AG09309 (cell line): Measurements from ENCODE around the gene PIGV.

ENCODE experiments used
- DNase-seq: peaks from one replicate; pipeline ENCODE4 v3.0.0-alpha.2; 2010; ENCODE audit warnings: low read depth
- H3K4me3 ChIP-seq: 2 replicates; pipeline ENCODE4 v1.5.1; 2011; ENCODE audit warnings: mild to moderate bottlenecking, low read depth, low read length, moderate library complexity; ENCODE audit not compliant: control insufficient read depth
- TF ChIP-seq, protein P1 (sequence below): IDR thresholded peaks from 2 replicates; pipeline ENCODE4 v1.5.1; 2011; ENCODE audit warnings: mild to moderate bottlenecking, low read depth, low read length, inconsistent platforms; ENCODE audit not compliant: insufficient read depth, control insufficient read depth; ENCODE audit errors: missing control alignments

Gene PIGV

DNA sequence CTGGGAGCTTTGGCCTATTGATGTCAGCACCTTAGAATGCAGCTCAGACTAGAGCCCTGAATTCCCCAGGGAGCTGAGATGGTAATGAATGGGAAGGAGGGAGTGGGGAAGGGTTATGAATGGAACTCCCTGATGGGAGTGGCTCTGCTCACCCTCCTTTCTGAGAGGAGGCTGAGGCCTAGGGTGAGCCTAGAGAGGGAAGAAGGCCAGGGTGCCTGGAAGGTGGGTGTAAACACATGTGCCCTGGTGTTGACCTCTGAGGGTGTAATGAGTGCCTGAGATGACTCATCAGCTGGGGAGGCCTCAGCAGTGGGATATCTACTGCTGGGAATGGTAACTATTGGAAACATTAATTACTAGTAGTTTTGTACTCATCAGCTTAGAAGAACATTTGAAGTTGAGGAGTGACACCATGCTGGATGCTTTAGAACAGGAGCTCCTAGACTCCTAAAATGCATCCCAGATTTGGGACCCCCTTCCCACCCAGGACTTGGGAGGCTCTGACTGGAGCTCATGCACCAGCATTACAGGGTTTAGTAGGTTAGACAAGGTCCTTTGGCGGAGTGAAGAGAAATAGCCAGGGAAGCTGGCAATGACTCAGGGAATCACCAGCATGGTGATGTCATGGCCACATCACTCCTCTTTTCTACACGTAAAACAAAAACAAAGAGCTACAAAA, 16.0 kb upstream of the PIGV start:
- DNase-seq: peak; percentile 93

DNA sequence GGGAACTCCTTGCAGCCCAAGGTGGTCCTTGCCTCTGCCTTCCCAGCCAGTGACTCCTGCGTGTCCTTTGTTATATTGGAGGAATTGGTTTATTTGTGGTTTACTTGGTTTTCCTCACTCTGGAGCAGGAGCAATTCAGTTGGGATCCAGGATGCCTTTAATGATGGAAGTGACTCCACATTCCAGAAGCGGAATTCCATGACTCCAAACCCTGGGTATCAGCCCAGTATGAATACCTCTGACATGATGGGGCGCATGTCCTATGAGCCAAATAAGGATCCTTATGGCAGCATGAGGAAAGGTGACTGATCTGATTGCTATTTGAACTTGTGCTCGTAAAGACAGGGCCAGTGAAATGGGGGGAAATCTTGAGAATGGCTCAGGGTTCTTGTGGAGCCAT, 15.1 kb upstream of the PIGV start:
- TF ChIP-seq, protein P1, sequence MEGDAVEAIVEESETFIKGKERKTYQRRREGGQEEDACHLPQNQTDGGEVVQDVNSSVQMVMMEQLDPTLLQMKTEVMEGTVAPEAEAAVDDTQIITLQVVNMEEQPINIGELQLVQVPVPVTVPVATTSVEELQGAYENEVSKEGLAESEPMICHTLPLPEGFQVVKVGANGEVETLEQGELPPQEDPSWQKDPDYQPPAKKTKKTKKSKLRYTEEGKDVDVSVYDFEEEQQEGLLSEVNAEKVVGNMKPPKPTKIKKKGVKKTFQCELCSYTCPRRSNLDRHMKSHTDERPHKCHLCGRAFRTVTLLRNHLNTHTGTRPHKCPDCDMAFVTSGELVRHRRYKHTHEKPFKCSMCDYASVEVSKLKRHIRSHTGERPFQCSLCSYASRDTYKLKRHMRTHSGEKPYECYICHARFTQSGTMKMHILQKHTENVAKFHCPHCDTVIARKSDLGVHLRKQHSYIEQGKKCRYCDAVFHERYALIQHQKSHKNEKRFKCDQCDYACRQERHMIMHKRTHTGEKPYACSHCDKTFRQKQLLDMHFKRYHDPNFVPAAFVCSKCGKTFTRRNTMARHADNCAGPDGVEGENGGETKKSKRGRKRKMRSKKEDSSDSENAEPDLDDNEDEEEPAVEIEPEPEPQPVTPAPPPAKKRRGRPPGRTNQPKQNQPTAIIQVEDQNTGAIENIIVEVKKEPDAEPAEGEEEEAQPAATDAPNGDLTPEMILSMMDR: no peak
- DNase-seq: peak; percentile 96

More for the DNA sequence above, 16.0 kb upstream of the PIGV start:
- TF ChIP-seq, protein P1: no peak
- H3K4me3 ChIP-seq: no peak overlapping the region

DNA sequence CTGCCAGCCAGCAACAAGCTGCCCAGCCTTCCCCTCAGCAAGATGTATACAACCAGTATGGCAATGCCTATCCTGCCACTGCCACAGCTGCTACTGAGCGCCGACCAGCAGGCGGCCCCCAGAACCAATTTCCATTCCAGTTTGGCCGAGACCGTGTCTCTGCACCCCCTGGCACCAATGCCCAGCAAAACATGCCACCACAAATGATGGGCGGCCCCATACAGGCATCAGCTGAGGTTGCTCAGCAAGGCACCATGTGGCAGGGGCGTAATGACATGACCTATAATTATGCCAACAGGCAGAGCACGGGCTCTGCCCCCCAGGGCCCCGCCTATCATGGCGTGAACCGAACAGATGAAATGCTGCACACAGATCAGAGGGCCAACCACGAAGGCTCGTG, 13.3 kb upstream of the PIGV start:
- H3K4me3 ChIP-seq: no peak overlapping the region
- DNase-seq: no peak
- TF ChIP-seq, protein P1: no peak

More for the DNA sequence above, 15.1 kb upstream of the PIGV start:
- no peak overlapping the region for H3K4me3 ChIP-seq

DNA sequence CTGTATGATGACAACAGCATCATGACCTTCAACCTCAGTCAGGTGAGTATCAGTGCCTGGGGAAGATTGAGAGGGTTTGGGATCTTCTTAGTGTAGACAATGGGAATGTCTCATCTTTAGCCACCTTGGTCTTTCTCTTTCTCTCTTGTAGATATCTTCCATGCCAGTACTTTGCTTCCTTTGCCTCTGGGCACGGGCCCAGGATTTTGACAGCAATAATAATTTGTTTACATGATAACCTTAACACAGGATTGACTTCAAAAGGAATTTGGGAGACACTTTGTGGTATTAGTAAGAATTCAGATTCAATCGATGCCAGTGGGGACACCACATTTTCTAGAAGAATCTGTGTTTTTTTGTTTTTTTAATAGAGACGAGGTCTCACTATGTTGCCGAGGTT, 12.1 kb upstream of the PIGV start:
- DNase-seq: no peak
- H3K4me3 ChIP-seq: no peak overlapping the region
- TF ChIP-seq, protein P1: no peak

DNA sequence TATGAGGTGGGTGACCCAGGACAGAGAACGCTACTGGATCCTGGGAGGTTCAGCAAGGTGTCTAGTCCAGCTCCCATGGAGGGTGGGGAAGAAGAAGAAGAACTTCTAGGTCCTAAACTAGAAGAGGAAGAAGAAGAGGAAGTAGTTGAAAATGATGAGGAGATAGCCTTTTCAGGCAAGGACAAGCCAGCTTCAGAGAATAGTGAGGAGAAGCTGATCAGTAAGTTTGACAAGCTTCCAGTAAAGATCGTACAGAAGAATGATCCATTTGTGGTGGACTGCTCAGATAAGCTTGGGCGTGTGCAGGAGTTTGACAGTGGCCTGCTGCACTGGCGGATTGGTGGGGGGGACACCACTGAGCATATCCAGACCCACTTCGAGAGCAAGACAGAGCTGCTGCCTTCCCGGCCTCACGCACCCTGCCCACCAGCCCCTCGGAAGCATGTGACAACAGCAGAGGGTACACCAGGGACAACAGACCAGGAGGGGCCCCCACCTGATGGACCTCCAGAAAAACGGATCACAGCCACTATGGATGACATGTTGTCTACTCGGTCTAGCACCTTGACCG, 8.6 kb upstream of the PIGV start:
- TF ChIP-seq, protein P1: no peak
- no peak for DNase-seq
- no peak overlapping the region for H3K4me3 ChIP-seq

DNA sequence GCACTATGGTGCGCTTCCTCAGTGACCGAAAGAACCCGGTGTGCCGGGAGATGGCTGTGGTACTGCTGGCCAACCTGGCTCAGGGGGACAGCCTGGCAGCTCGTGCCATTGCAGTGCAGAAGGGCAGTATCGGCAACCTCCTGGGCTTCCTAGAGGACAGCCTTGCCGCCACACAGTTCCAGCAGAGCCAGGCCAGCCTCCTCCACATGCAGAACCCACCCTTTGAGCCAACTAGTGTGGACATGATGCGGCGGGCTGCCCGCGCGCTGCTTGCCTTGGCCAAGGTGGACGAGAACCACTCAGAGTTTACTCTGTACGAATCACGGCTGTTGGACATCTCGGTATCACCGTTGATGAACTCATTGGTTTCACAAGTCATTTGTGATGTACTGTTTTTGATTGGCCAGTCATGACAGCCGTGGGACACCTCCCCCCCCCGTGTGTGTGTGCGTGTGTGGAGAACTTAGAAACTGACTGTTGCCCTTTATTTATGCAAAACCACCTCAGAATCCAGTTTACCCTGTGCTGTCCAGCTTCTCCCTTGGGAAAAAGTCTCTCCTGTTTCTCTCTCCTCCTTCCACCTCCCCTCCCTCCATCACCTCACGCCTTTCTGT, 7.3 kb upstream of the PIGV start:
- TF ChIP-seq, protein P1: no peak
- DNase-seq: no peak

More for the DNA sequence above, 7.3 kb upstream of the PIGV start:
- H3K4me3 ChIP-seq: no peak overlapping the region
